ENCODE results near the gene AP1M1.

The AP1M1 gene

DNA sequence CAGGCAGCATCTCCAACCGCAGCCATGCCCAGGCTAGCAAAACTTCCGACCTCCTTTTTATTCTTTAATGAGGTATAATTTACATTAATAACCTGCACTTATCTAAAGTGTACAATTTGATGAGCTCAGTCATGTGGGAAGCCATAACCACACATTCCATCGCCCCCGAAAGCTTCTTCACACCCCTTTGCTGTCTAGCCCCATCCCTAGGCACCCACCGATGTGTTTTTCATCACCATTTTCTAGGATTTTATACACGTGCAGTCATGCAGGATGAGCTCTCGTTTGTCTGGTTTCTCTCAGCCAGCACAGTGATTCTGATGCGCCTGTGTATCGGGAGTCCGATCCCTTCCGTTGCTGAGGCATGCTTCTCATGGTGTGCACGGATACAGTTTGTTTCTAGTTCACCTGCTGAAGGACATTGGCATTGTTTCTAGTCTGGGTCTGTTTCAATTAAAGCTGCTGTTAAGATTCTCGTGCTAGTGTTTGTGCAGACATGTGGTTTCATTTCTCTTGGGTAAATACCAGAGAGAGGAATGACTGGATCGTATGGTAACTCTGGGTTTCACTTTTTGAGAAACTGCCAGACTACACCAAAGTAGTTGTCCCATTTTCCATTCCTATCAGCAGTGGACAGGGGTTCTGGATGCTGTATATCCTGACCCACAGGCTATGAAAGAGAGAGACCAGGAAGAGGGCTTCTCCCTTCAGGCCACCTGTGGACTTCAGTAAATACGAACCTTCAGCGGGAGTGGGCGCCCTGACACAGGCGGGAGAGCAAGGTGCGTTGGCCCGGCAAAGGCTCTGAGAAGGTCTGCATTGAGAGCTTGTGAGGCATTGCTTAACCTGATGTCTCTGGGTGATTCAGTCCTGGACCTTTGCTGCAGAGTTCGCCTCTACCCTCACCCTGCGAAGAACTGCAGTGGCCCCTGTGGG, 4.9 kb downstream of the AP1M1 start:
- Histone ChIP-seq H2AK5ac (ENCODE audit: low read length) (no peak overlapping the region), H3K9me3 (ENCODE audit: insufficient read depth, low read depth, low read length) (peaks cover 2% of the 10 kb centered on the region), H3K36me3 (ENCODE audit: control insufficient read depth in 1 of 2, insufficient read depth in 2 of 2, low read length in 2 of 2) (peaks cover 44 to 48% of the 10 kb centered on the region in 2 experiments), H3K27me3 (ENCODE audit: insufficient read depth, low read length) (no peaks in the 10 kb centered on the region), H3K18ac (ENCODE audit: low read length) (no peak overlapping the region), H3K4me1 (ENCODE audit: control insufficient read depth in 1 of 2, insufficient read depth in 2 of 2, low read length in 2 of 2) (peaks cover 5% of the 10 kb centered on the region in 2 experiments), H2BK12ac (ENCODE audit: low read length) (no peak overlapping the region), H3K27ac (ENCODE audit: low read depth, low read length) (no peak overlapping the region), H3K23ac (ENCODE audit: low read length) (no peak overlapping the region), H3K14ac (ENCODE audit: low read length) (no peak overlapping the region), H3K4me3 (ENCODE audit: low read depth, low read length) (no peak overlapping the region), H4K8ac (ENCODE audit: low read depth, low read length) (no peak overlapping the region), H3K9ac (ENCODE audit: low read length) (no peak overlapping the region), H2BK5ac (ENCODE audit: low read depth, low read length, poor library complexity) (no peak overlapping the region), H2AFZ (ENCODE audit: insufficient read depth, low read length, poor library complexity) (no peak overlapping the region), H2BK120ac (ENCODE audit: insufficient read depth, low read length, poor library complexity) (no peak overlapping the region), H3K4me2 (ENCODE audit: low read length) (no peak overlapping the region), H3K79me1 (ENCODE audit: low read length) (peaks cover 5% of the 10 kb centered on the region), H3K4ac (ENCODE audit: low read depth, low read length) (no peak overlapping the region), H4K91ac (ENCODE audit: low read depth, low read length) (no peak overlapping the region), H3K79me2 (ENCODE audit: control insufficient read depth, insufficient read depth, low read length, poor library complexity) (peaks cover 7% of the 10 kb centered on the region), H4K12ac (ENCODE audit: low read depth, low read length) (no peak overlapping the region)
- DNase-seq: no peak
- WGBS (ENCODE audit: extremely low coverage, insufficient coverage, insufficient read length): no CpG with 5 or more reads among the region's 22 CpGs

DNA sequence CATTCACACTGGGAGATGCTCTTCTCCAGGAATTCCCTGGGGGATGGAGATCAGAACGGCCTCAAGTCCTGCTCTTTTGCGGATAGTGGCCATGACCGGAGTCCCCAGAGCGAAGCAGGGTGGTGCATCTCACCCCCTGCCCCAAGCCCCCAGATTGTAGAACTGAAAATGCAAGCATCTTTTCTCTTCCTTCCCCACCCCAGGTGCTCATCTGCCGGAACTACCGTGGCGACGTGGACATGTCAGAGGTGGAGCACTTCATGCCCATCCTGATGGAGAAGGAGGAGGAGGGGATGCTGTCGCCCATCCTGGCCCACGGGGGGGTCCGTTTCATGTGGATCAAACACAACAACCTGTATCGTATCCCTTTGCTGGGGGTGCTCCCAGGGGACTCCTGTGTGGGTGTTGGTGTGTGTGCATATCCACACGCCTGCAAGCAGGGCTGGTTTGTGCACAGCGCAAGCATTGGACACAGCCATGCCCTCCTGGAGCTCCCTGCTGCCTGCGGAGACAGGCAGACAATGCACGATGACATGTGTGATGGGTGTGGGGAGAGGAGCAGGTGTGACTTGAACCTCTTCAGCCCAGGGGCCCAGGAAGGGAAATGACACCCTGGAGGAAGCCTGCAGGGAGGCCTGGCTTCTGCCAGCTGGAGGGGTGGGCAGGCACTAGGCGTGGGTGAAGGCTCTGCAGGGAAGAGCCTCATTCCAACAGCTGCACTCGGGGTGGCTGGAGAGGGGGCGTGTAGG, 5.7 kb downstream of the AP1M1 start:
- no peak overlapping the region for H2BK12ac ChIP-seq (ENCODE audit: low read length)
- no CpG with 5 or more reads among the region's 19 CpGs for WGBS (ENCODE audit: extremely low coverage, insufficient coverage, insufficient read length)
- no peaks in the 10 kb centered on the region for H3K79me1 ChIP-seq (ENCODE audit: low read length)
- H3K4me2 ChIP-seq (ENCODE audit: low read length): no peak overlapping the region
- no peak overlapping the region for H2AK5ac ChIP-seq (ENCODE audit: low read length)
- H3K27me3 ChIP-seq (ENCODE audit: insufficient read depth, low read length): no peaks in the 10 kb centered on the region
- H3K18ac ChIP-seq (ENCODE audit: low read length): no peak overlapping the region
- H3K36me3 ChIP-seq (ENCODE audit: control insufficient read depth in 1 of 2, insufficient read depth in 2 of 2, low read length in 2 of 2): peaks cover 51 to 56% of the 10 kb centered on the region in 2 experiments
- H2BK120ac ChIP-seq (ENCODE audit: insufficient read depth, low read length, poor library complexity): no peak overlapping the region
- no peak overlapping the region for H2AFZ ChIP-seq (ENCODE audit: insufficient read depth, low read length, poor library complexity)
- no peak overlapping the region for H4K12ac ChIP-seq (ENCODE audit: low read depth, low read length)
- no peak overlapping the region for H3K23ac ChIP-seq (ENCODE audit: low read length)
- H3K79me2 ChIP-seq (ENCODE audit: control insufficient read depth, insufficient read depth, low read length, poor library complexity): peaks cover under 1% of the 10 kb centered on the region
- no peak overlapping the region for H3K27ac ChIP-seq (ENCODE audit: low read depth, low read length)
- H4K91ac ChIP-seq (ENCODE audit: low read depth, low read length): no peak overlapping the region
- H4K8ac ChIP-seq (ENCODE audit: low read depth, low read length): no peak overlapping the region
- DNase-seq: no peak
- peaks cover 1 to 2% of the 10 kb centered on the region in 2 experiments for H3K4me1 ChIP-seq (ENCODE audit: control insufficient read depth in 1 of 2, insufficient read depth in 2 of 2, low read length in 2 of 2)
- H3K4me3 ChIP-seq (ENCODE audit: low read depth, low read length): no peak overlapping the region
- no peak overlapping the region for H3K4ac ChIP-seq (ENCODE audit: low read depth, low read length)
- H3K9me3 ChIP-seq (ENCODE audit: insufficient read depth, low read depth, low read length): peaks cover 2% of the 10 kb centered on the region
- no peak overlapping the region for H2BK5ac ChIP-seq (ENCODE audit: low read depth, low read length, poor library complexity)
- H3K9ac ChIP-seq (ENCODE audit: low read length): no peak overlapping the region
- no peak overlapping the region for H3K14ac ChIP-seq (ENCODE audit: low read length)

DNA sequence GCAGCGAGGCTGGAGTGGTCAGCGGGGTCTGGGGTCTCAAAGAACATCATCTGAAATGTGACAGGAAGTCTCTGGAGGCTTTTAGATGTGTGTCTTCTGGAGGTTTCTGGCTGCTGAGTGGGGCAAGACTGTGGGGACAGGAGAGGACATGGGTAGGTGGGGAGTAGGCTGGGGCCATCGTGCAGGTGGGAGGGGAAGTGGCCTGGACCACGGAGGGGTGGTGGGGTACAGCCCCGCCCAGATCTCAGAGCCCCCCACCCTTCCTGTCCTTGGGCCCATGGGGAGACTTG, 6.2 kb downstream of the AP1M1 start:
- Histone ChIP-seq H3K79me1 (ENCODE audit: low read length) (no peaks in the 10 kb centered on the region), H3K4ac (ENCODE audit: low read depth, low read length) (no peak overlapping the region), H2AK5ac (ENCODE audit: low read length) (no peak overlapping the region), H3K9ac (ENCODE audit: low read length) (no peak overlapping the region), H2BK5ac (ENCODE audit: low read depth, low read length, poor library complexity) (no peak overlapping the region), H3K36me3 (ENCODE audit: control insufficient read depth in 1 of 2, insufficient read depth in 2 of 2, low read length in 2 of 2) (peaks cover 56 to 61% of the 10 kb centered on the region in 2 experiments), H3K27me3 (ENCODE audit: insufficient read depth, low read length) (no peaks in the 10 kb centered on the region), H3K14ac (ENCODE audit: low read length) (no peak overlapping the region), H3K79me2 (ENCODE audit: control insufficient read depth, insufficient read depth, low read length, poor library complexity) (no peaks in the 10 kb centered on the region), H3K9me3 (ENCODE audit: insufficient read depth, low read depth, low read length) (peaks cover 2% of the 10 kb centered on the region), H4K12ac (ENCODE audit: low read depth, low read length) (no peak overlapping the region), H3K4me1 (ENCODE audit: control insufficient read depth in 1 of 2, insufficient read depth in 2 of 2, low read length in 2 of 2) (no peaks in the 10 kb centered on the region), H3K27ac (ENCODE audit: low read depth, low read length) (no peak overlapping the region), H3K4me3 (ENCODE audit: low read depth, low read length) (no peak overlapping the region), H2BK120ac (ENCODE audit: insufficient read depth, low read length, poor library complexity) (no peak overlapping the region), H3K4me2 (ENCODE audit: low read length) (no peak overlapping the region), H4K91ac (ENCODE audit: low read depth, low read length) (no peak overlapping the region), H2AFZ (ENCODE audit: insufficient read depth, low read length, poor library complexity) (no peak overlapping the region), H4K8ac (ENCODE audit: low read depth, low read length) (no peak overlapping the region), H3K18ac (ENCODE audit: low read length) (no peak overlapping the region), H3K23ac (ENCODE audit: low read length) (no peak overlapping the region), H2BK12ac (ENCODE audit: low read length) (no peak overlapping the region)
- no peak for DNase-seq
- WGBS (ENCODE audit: extremely low coverage, insufficient coverage, insufficient read length): no CpG with 5 or more reads among the region's 5 CpGs

DNA sequence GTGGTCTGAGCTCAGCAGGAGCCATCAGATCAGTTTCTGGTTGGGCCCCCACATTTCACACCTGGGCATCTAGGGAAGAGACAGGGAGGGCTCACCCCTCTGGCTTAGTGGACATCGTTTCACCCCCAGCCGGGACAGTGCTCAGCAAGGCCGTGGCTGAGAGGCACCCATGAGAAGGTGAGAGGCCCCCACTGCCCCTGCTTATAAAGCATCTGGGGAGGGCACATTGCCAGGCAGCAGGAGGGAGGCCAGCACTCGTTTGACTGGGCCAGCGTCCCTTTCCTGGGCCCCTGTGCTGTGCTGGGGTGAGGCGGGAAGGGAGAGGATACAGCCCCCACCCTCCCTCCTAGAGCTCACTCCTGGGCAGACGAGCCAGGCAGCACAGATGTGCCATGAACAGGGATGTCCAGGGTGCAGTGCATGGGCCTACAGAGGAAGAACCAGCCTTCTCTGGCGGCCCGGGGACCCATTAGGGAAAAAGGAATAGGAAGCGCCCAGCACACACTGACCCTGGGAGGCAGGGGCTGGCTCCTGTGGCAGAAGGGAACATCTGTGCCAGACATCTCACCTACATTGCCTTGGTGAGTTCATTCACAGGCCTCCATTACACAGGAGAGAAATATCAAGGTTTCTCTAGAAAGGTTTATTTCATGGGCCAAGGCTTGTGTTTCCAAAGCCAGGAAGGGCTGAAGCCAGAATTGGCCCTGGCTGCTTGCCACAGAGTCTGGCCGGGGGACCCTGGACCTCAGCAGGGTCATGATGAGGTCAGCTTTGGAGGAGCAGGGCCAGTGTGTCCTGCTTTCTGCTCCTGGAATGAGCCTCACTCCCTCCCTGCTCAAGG, 7.7 kb downstream of the AP1M1 start:
- Histone ChIP-seq H3K4ac (ENCODE audit: low read depth, low read length) (no peak overlapping the region), H2BK12ac (ENCODE audit: low read length) (no peak overlapping the region), H3K79me1 (ENCODE audit: low read length) (no peaks in the 10 kb centered on the region), H2BK120ac (ENCODE audit: insufficient read depth, low read length, poor library complexity) (no peak overlapping the region), H2AFZ (ENCODE audit: insufficient read depth, low read length, poor library complexity) (no peak overlapping the region), H3K9me3 (ENCODE audit: insufficient read depth, low read depth, low read length) (peaks cover 2% of the 10 kb centered on the region), H2BK5ac (ENCODE audit: low read depth, low read length, poor library complexity) (no peak overlapping the region), H2AK5ac (ENCODE audit: low read length) (no peak overlapping the region), H4K8ac (ENCODE audit: low read depth, low read length) (no peak overlapping the region), H3K27me3 (ENCODE audit: insufficient read depth, low read length) (no peaks in the 10 kb centered on the region), H3K4me1 (ENCODE audit: control insufficient read depth in 1 of 2, insufficient read depth in 2 of 2, low read length in 2 of 2) (no peaks in the 10 kb centered on the region), H3K36me3 (ENCODE audit: control insufficient read depth in 1 of 2, insufficient read depth in 2 of 2, low read length in 2 of 2) (peaks cover 61 to 67% of the 10 kb centered on the region in 2 experiments), H3K18ac (ENCODE audit: low read length) (no peak overlapping the region), H3K4me2 (ENCODE audit: low read length) (no peak overlapping the region), H3K9ac (ENCODE audit: low read length) (no peak overlapping the region), H3K27ac (ENCODE audit: low read depth, low read length) (no peak overlapping the region), H3K23ac (ENCODE audit: low read length) (no peak overlapping the region), H3K14ac (ENCODE audit: low read length) (no peak overlapping the region), H3K79me2 (ENCODE audit: control insufficient read depth, insufficient read depth, low read length, poor library complexity) (no peaks in the 10 kb centered on the region), H3K4me3 (ENCODE audit: low read depth, low read length) (no peak overlapping the region), H4K91ac (ENCODE audit: low read depth, low read length) (no peak overlapping the region), H4K12ac (ENCODE audit: low read depth, low read length) (no peak overlapping the region)
- WGBS (ENCODE audit: extremely low coverage, insufficient coverage, insufficient read length): no CpG with 5 or more reads among the region's 11 CpGs
- no peak for DNase-seq

Data from trophoblast cell (in vitro differentiated cells and primary cell).